ENCODE measurements around the gene TBX18.

TBX18 gene

DNA sequence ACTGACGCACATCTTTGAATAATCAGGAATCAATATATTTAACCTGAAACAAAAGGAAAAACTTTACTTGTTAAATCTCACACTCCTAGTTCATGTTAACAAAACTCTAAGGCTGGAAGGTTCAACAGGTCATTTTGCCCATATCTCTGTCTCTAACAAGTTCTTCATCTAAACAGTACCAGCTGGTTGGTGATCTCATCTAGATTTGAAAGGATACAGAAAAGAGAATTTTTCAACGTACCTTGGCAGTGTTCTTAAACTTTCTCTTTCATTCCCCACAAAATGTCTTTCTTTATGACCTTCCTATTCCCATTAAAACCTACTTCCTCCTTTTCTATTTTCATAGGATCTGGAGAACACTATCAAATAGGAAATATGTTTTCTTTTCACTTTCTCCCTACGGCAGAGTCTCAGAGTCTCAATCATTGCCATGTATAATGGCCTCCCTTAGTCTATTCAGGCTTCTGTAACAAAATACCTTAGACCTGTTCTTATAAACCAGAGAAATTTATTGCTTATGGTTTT is 111.3 kb downstream of the TBX18 start:
- Histone ChIP-seq H3K36me3 (ENCODE audit: control insufficient read depth in 2 of 2, insufficient read depth in 1 of 2, low read length in 2 of 2) (no peaks in the 10 kb centered on the region), H3K27ac (ENCODE audit: extremely low read depth, low read depth, low read length) (no peak overlapping the region), H3K9me3 (ENCODE audit: control insufficient read depth, insufficient read depth, low read depth, low read length) (no peaks in the 10 kb centered on the region), H3K4me1 (ENCODE audit: control insufficient read depth, insufficient read depth, low read length) (no peaks in the 10 kb centered on the region), H3K4me3 (ENCODE audit: low read depth, low read length) (no peak overlapping the region)
- POLR2A ChIA-PET, result no interaction called here
- CTCF ChIA-PET, result interaction anchor here (0.6 to 2.4 kb wide), 2 partner anchors 16 to 231 kb away, joined by 3 to 9 read pairs; no protein-coding TSS in a partner anchor
- peak; percentile 51; the same call in 1 of the 2 replicates for TF ChIP-seq PRDM1 (tag by site-specific recombination; IDR thresholded peaks at IDR 0.05)
- peak; percentile 91 for TF ChIP-seq SCRT2 (tag by site-specific recombination; IDR thresholded peaks at IDR 0.05)
- no peak for TF ChIP-seq IKZF3 (tag by site-specific recombination; IDR thresholded peaks at IDR 0.05)
- peak; percentile 67; the same call in 1 of the 2 replicates for TF ChIP-seq SCRT1 (tag by site-specific recombination; IDR thresholded peaks at IDR 0.05; ENCODE audit: borderline replicate concordance)

DNA sequence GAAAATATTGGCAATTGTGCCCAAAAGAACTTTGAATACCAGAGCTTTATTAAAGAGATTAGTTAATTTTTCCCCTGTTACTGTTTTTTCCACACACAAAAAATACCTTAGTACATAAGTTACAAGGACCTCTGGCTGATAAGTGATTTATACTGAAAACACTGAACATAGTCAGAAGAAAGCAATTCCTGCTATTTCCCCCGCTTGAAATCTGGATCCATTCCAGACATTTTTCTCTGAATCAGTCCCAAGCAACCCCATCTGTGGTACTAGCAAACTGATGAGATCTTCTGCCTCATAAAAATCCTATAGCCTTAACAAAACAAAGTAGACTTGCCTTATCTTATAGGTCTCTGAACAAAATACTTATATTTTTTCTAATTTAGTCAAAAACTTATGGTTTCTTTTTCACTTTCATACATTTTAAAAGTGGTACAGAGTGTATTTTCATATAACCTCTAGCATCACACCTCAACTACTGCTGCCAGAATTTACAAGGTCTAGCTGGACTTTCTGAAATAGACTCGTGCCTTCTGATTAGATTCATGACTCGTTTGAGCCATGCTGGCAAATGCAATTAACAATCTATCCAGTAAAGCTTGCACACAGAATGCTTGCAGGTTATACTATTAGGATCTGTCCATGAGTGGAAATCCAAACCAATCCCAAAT is 111.9 kb downstream of the TBX18 start:
- ChIA-PET POLR2A (no interaction called here), CTCF (interaction anchor here (1.2 to 2.4 kb wide), 2 partner anchors 230 to 431 kb away, joined by 6 to 9 read pairs; no protein-coding TSS in a partner anchor)
- Histone ChIP-seq H3K4me3 (ENCODE audit: low read depth, low read length) (no peak overlapping the region), H3K27ac (ENCODE audit: extremely low read depth, low read depth, low read length) (no peak overlapping the region), H3K36me3 (ENCODE audit: control insufficient read depth in 2 of 2, insufficient read depth in 1 of 2, low read length in 2 of 2) (no peaks in the 10 kb centered on the region), H3K9me3 (ENCODE audit: control insufficient read depth, insufficient read depth, low read depth, low read length) (no peaks in the 10 kb centered on the region), H3K4me1 (ENCODE audit: control insufficient read depth, insufficient read depth, low read length) (no peaks in the 10 kb centered on the region)
- TF ChIP-seq ZNF121 (tag by site-specific recombination; IDR thresholded peaks at IDR 0.05) (no peak), REPIN1 (tag by site-specific recombination; IDR thresholded peaks at IDR 0.05; ENCODE audit: low read depth) (no peak), ZNF211 (tag by site-specific recombination; IDR thresholded peaks at IDR 0.05; ENCODE audit: low read depth) (no peak)

DNA sequence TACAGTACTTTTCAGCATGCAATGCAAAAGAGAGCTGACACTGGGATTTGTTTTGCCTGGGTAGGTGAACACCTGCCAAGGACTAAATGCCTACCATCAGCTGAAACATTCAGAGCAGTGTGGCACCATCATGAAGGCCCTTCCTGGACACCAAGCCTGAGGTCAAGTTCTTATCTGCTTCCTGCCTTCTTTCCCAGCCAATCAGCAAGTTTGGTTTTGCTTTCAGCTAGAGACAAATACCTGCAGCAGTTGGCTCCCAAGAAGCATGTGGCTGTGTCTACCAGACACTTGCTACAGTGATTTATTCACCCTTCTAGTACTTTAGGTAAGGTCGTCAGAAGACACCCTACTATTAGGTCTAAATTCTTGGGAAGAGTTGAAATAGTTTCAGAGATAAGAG is 112.8 kb downstream of the TBX18 start:
- Histone ChIP-seq H3K4me3 (ENCODE audit: low read depth, low read length) (no peak overlapping the region), H3K9me3 (ENCODE audit: control insufficient read depth, insufficient read depth, low read depth, low read length) (no peaks in the 10 kb centered on the region), H3K27ac (ENCODE audit: extremely low read depth, low read depth, low read length) (no peak overlapping the region), H3K36me3 (ENCODE audit: control insufficient read depth in 2 of 2, insufficient read depth in 1 of 2, low read length in 2 of 2) (no peaks in the 10 kb centered on the region), H3K4me1 (ENCODE audit: control insufficient read depth, insufficient read depth, low read length) (no peaks in the 10 kb centered on the region)
- ChIA-PET POLR2A (no interaction called here), CTCF (interaction anchor here (1.2 to 2.4 kb wide), 2 partner anchors 230 to 431 kb away, joined by 6 to 9 read pairs; no protein-coding TSS in a partner anchor)
- TF ChIP-seq ZNF776 (tag by site-specific recombination; IDR thresholded peaks at IDR 0.05; ENCODE audit: borderline replicate concordance) (no peak), PRDM1 (tag by site-specific recombination; IDR thresholded peaks at IDR 0.05) (no peak), FEZF1 (tag by site-specific recombination; IDR thresholded peaks at IDR 0.05) (no peak), MZF1 (tag by site-specific recombination; IDR thresholded peaks at IDR 0.05; ENCODE audit: borderline replicate concordance) (no peak), ZNF404 (tag by site-specific recombination; IDR thresholded peaks at IDR 0.05) (no peak), ZNF311 (tag by site-specific recombination; IDR thresholded peaks at IDR 0.05; ENCODE audit: borderline replicate concordance) (no peak), ZBTB1 (tag by site-specific recombination; IDR thresholded peaks at IDR 0.05) (no peak), ZNF624 (tag by site-specific recombination; IDR thresholded peaks at IDR 0.05) (no peak), ZNF146 (tag by site-specific recombination; IDR thresholded peaks at IDR 0.05) (no peak), HOXD13 (CRISPR knock-in tag; IDR thresholded peaks at IDR 0.05; ENCODE audit: borderline replicate concordance) (no peak), KLF8 (tag by site-specific recombination; IDR thresholded peaks at IDR 0.05) (no peak), ZNF707 (tag by site-specific recombination; IDR thresholded peaks at IDR 0.05) (no peak), ZNF473 (tag by site-specific recombination; IDR thresholded peaks at IDR 0.05) (no peak), GLIS1 (tag by site-specific recombination; IDR thresholded peaks at IDR 0.05) (no peak), SP7 (tag by site-specific recombination; IDR thresholded peaks at IDR 0.05) (no peak), GLI2 (tag by site-specific recombination; IDR thresholded peaks at IDR 0.05; ENCODE audit: borderline replicate concordance, low read depth) (no peak), ZBTB17 (tag by site-specific recombination; IDR thresholded peaks at IDR 0.05) (no peak)
- TF ChIP-seq, protein P1, sequence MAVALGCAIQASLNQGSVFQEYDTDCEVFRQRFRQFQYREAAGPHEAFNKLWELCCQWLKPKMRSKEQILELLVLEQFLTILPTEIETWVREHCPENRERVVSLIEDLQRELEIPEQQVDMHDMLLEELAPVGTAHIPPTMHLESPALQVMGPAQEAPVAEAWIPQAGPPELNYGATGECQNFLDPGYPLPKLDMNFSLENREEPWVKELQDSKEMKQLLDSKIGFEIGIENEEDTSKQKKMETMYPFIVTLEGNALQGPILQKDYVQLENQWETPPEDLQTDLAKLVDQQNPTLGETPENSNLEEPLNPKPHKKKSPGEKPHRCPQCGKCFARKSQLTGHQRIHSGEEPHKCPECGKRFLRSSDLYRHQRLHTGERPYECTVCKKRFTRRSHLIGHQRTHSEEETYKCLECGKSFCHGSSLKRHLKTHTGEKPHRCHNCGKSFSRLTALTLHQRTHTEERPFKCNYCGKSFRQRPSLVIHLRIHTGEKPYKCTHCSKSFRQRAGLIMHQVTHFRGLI (tag by site-specific recombination; IDR thresholded peaks at IDR 0.05), result no peak
- TF ChIP-seq, protein P2, sequence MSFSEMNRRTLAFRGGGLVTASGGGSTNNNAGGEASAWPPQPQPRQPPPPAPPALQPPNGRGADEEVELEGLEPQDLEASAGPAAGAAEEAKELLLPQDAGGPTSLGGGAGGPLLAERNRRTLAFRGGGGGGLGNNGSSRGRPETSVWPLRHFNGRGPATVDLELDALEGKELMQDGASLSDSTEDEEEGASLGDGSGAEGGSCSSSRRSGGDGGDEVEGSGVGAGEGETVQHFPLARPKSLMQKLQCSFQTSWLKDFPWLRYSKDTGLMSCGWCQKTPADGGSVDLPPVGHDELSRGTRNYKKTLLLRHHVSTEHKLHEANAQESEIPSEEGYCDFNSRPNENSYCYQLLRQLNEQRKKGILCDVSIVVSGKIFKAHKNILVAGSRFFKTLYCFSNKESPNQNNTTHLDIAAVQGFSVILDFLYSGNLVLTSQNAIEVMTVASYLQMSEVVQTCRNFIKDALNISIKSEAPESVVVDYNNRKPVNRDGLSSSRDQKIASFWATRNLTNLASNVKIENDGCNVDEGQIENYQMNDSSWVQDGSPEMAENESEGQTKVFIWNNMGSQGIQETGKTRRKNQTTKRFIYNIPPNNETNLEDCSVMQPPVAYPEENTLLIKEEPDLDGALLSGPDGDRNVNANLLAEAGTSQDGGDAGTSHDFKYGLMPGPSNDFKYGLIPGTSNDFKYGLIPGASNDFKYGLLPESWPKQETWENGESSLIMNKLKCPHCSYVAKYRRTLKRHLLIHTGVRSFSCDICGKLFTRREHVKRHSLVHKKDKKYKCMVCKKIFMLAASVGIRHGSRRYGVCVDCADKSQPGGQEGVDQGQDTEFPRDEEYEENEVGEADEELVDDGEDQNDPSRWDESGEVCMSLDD (tag by site-specific recombination; IDR thresholded peaks at IDR 0.05), result no peak
